GM12864 (cell line): ENCODE measurements around the gene SLC36A3.
"Not testable (repeated sequence)": the region's sequence is repeated elsewhere in the genome, so short reads cannot be mapped to it uniquely, and the experiment has no call there.

Source experiments
- DNase-seq: peaks from one replicate; pipeline ENCODE4 v3.0.0-alpha.2; 2011; ENCODE audit warnings: low read depth
- H3K4me3 ChIP-seq: 2 replicates; pipeline ENCODE4 v1.5.1; 2011; ENCODE audit warnings: mild to moderate bottlenecking, low read depth, low read length, control low read depth
- TF ChIP-seq, protein P1 (sequence below): IDR thresholded peaks from 2 replicates; pipeline ENCODE4 v1.5.1; 2011; ENCODE audit warnings: low read depth, mild to moderate bottlenecking, moderate library complexity, low read length, control low read depth, inconsistent platforms; ENCODE audit errors: missing control alignments

SLC36A3 gene

DNA sequence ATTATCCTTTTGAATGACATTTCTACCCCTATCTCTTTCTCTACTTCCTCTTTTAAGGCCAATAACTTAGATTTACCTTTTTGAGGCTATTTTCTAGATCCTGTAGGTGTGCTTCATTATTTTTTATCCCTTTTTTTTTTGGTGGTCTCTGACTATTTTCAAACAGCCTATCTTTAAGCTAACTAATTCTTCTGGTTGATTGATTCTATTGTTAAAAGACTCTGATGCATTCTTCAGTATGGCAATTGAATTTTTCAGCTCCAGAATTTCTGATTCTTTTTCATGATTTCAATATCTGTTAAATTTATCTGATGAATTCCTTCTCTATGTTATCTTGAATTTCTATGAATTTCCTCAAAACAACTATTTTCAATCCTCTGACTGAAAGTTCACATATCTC, 7.4 kb upstream of the SLC36A3 start:
- TF ChIP-seq, protein P1, sequence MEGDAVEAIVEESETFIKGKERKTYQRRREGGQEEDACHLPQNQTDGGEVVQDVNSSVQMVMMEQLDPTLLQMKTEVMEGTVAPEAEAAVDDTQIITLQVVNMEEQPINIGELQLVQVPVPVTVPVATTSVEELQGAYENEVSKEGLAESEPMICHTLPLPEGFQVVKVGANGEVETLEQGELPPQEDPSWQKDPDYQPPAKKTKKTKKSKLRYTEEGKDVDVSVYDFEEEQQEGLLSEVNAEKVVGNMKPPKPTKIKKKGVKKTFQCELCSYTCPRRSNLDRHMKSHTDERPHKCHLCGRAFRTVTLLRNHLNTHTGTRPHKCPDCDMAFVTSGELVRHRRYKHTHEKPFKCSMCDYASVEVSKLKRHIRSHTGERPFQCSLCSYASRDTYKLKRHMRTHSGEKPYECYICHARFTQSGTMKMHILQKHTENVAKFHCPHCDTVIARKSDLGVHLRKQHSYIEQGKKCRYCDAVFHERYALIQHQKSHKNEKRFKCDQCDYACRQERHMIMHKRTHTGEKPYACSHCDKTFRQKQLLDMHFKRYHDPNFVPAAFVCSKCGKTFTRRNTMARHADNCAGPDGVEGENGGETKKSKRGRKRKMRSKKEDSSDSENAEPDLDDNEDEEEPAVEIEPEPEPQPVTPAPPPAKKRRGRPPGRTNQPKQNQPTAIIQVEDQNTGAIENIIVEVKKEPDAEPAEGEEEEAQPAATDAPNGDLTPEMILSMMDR: no peak
- no peak for DNase-seq
- no peak overlapping the region for H3K4me3 ChIP-seq

- not testable (repeated sequence) for DNase-seq, H3K4me3 ChIP-seq
These were observed 6.3 kb upstream of the SLC36A3 start for GRCh38 chr5:151309821-151310220.

DNA sequence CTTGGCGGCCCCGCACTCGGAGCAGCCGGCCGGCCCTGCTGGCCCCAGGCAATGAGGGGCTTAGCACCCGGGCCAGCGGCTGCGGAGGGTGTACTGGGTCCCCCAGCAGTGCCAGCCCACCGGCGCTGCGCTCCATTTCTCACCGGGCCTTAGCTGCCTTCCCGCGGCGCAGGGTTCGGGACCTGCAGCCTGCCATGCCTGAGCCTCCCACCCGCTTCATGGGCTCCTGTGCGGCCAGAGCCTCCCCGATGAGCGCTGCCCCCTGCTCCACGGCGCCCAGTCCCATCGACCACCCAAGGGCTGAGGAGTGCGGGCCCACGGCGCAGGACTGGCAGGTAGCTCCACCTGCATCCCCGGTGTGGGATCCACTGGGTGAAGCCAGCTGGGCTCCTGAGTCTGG, 5.7 kb upstream of the SLC36A3 start:
- not testable (repeated sequence) for H3K4me3 ChIP-seq, DNase-seq

DNA sequence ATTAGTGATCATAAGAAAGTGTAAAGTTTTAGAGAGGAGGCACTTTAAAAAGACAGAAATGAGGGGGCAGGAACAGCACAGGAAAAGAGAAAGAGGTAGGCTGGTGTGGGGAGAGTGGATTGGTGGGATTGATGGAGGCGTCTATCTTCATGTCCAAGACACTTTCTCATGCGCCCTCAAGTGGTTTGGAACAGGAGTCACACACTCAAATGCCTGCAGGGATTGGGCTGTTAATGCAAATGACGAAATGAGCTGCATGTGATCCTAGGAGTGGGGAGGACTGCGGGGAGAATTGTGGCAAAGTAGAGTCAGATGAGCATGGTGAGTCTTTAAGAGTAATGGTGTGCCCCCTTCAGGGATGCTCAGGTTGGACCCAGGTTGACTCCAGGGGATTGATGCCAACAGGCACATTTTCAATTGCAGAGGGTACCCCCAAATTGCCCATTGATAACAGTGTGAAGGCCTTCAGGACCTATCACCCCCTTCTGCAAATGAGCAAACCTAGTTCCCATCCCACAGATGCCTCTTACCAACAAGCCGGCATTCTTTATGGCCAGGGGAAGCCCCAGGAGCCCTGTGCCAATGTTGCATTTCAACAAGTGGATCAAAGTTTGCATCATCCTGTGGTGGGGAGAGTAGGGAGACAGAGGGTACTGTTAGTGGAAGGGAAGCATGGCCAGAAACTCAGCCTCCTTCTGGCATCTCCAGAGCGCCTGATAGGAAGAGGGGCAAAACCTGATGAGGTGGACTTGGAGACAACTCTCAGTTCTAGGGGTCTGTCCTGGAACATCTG, 5.3 kb downstream of the SLC36A3 start:
- no peak for DNase-seq
- TF ChIP-seq, protein P1: peak; percentile 60
- H3K4me3 ChIP-seq: no peak overlapping the region

GRCh38 chr5:151296974-151297373, 6.6 kb downstream of the SLC36A3 start:
- TF ChIP-seq, protein P1: no peak
- DNase-seq: no peak
- H3K4me3 ChIP-seq: no peak overlapping the region

DNA sequence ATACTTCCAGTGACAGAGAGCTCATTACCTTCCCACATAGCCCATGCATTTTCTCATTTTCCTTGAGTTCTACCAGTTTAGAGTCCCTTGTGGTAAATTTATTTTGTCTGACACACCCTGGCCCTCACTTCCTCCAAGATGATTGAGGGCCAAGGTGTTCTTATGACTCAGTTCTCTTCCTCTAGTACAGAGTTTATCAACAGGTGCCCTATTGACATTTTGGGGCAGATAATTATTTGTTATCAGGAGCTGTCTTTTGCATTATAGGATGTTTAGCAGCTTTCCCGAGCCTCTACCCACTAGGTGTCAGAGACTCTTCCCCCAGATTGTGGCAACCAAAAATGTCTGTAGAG, 7.1 kb downstream of the SLC36A3 start:
- no peak overlapping the region for H3K4me3 ChIP-seq
- TF ChIP-seq, protein P1: no peak
- no peak for DNase-seq

GRCh38 chr5:151295791-151296477, 7.6 kb downstream of the SLC36A3 start:
- H3K4me3 ChIP-seq: no peak overlapping the region
- TF ChIP-seq, protein P1: no peak
- no peak for DNase-seq

DNA sequence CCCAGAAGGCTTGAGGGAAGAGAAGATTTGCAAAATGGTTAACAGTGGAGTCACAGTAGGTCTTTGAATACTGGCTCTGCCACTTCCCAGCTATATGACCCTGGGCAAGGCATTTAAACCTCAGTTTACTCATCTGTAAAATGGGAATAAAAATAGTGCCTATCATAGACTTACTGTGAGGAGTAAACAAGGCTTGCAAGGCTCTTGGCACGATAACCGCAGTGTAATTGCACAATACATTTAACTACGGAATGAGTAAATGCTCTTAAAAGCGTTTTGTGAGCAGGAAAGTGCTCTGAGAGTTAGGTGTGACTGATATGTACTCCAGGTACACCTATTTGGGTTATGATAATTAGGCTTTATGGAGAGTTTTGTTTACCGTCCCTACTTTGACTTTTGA, 8.4 kb downstream of the SLC36A3 start:
- TF ChIP-seq, protein P1: no peak
- no peak overlapping the region for H3K4me3 ChIP-seq
- DNase-seq: no peak
